ENCODE results near the gene DTNB.
A peak's percentile ranks its signal among the peaks of the same experiment; 100 is the strongest.

GRCh38 chr2:25376750-25377621, 296.4 kb downstream of the DTNB start:
- TF ChIP-seq POLR2A (IDR thresholded peaks at IDR 0.05) (no peak), CTCF (IDR thresholded peaks at IDR 0.05) (peak; percentile 48 to 88 (median 84)), POLR2AphosphoS5 (IDR thresholded peaks at IDR 0.05; ENCODE audit: insufficient read depth in 1 of 2, low read depth in 1 of 2) (peak in 1 of 2 donors; percentile 52)

Measured in vagina (tissue), 2 donors.